Lower leg skin (tissue), 4 donors: ENCODE data around the gene DNER. TPM values are rescaled to one million over a fixed set of nuclear protein-coding genes. Genes with fewer than 3 reads are reported as not detected.

Experiments
- DNase-seq, 2 donors: peaks; one replicate each; pipeline ENCODE4 v3.0.0-alpha.2; 2019; ENCODE audit warnings: low spot score in 2 of 2
- H3K4me3 ChIP-seq: fragments of 200-600 bp; sonication (generic); 2 replicates; pipeline ENCODE4 v1.5.1; 2017; ENCODE audit warnings: mild to moderate bottlenecking, low read depth; ENCODE audit not compliant: poor library complexity, severe bottlenecking
- POLR2A ChIP-seq, 2 donors: fragments of 450-650 bp; IDR thresholded peaks; one replicate each; pipeline ENCODE4 v1.6.1; 2016 to 2017; ENCODE audit warnings: antibody characterized with exemption in 2 of 2, mild to moderate bottlenecking in 1 of 2, moderate library complexity in 1 of 2
- WGBS, 2 donors: methylation state at CpG; one replicate each; pipeline ENCODE4 v1.1.5; 2018; 5-methylcytosine and 5-hydroxymethylcytosine counted together
- intact Hi-C: fragments of 100-400 bp; cut with DNase I; formaldehyde crosslinking; loops from one replicate; pipeline ENCODE4 v1.15.0; 2023; ENCODE audit warnings: low total_unique reads
- total RNA-seq, 4 donors: library from RNA; depleted of rRNA; stranded (reverse); fragments of >200 nt; gene quantifications; one replicate each; pipeline ENCODE4 v1.1.0, GENCODE V29; 2016
- TF ChIP-seq, protein P1 (sequence below), 3 donors: fragments of 450-650 bp; IDR thresholded peaks; one replicate each; pipeline ENCODE4 v1.5.1; 2016; ENCODE audit warnings: antibody characterized with exemption in 3 of 3, mild to moderate bottlenecking in 3 of 3, moderate library complexity in 2 of 3

Gene DNER
- total RNA-seq, 4 donors from 2014 or later, result 2.8 to 20.1 (median 12.8) TPM

GRCh38 chr2:229642371-229642770, 72.0 kb downstream of the DNER start:
- no peak for TF ChIP-seq POLR2A (IDR thresholded peaks at IDR 0.05)
- TF ChIP-seq, protein P1, sequence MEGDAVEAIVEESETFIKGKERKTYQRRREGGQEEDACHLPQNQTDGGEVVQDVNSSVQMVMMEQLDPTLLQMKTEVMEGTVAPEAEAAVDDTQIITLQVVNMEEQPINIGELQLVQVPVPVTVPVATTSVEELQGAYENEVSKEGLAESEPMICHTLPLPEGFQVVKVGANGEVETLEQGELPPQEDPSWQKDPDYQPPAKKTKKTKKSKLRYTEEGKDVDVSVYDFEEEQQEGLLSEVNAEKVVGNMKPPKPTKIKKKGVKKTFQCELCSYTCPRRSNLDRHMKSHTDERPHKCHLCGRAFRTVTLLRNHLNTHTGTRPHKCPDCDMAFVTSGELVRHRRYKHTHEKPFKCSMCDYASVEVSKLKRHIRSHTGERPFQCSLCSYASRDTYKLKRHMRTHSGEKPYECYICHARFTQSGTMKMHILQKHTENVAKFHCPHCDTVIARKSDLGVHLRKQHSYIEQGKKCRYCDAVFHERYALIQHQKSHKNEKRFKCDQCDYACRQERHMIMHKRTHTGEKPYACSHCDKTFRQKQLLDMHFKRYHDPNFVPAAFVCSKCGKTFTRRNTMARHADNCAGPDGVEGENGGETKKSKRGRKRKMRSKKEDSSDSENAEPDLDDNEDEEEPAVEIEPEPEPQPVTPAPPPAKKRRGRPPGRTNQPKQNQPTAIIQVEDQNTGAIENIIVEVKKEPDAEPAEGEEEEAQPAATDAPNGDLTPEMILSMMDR (IDR thresholded peaks at IDR 0.05), result no peak
- no peak overlapping the region for H3K4me3 ChIP-seq
- intact Hi-C loops, result no loop called here
- WGBS, 2 donors, result 81 to 90% methylated on average over 3 of the region's 3 CpGs
- no peak for DNase-seq

DNA sequence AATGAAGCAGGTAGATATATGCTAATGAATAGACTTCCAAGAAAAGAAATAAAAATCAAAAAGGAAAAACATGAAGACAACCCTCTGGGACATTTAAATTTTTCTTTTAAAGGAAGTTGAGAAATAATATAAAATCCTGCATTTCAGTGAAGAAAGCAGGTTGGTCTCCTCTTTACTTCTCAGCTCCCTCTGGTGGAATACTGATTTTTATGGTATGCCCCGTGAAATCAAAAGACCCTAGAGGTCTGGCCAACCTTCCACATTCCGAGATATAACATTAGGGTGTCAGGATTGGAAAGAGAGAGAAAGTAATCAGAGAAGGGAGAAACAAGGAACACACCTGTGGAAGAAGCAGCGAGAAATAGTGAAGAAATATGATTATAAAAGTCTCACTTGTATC, 72.7 kb downstream of the DNER start:
- no peak for DNase-seq
- WGBS, 2 donors, result 57 to 63% methylated on average over 3 of the region's 3 CpGs
- no peak for TF ChIP-seq POLR2A (IDR thresholded peaks at IDR 0.05)
- TF ChIP-seq, protein P1 (IDR thresholded peaks at IDR 0.05), result no peak
- H3K4me3 ChIP-seq, result no peak overlapping the region
- intact Hi-C loops, result no loop called here

GRCh38 chr2:229640636-229641035, 73.7 kb downstream of the DNER start:
- TF ChIP-seq POLR2A (IDR thresholded peaks at IDR 0.05), result no peak
- TF ChIP-seq, protein P1 (IDR thresholded peaks at IDR 0.05), result no peak
- intact Hi-C loops, result no loop called here
- no peak for DNase-seq
- H3K4me3 ChIP-seq, result no peak overlapping the region
- 94 to 96% methylated on average over 4 of the region's 4 CpGs for WGBS, 2 donors

DNA sequence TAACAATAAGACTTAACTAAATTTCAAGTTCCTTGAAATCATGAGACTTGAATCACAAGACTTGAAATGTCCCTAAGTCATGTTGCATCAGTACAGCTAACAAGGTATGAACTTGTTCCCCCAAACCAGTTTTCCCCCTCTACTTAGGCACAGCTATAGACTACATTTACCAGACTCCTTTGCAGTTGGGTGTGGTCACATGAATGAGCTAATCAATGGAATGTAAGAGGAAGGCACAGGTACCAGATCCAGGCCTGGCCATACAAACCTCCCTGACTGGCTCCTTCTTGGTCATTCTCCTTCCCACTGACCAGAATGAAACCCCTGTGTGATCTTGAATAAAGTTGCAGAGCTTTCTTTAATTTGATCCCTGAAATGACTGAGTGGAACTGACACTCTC, 77.8 kb downstream of the DNER start:
- DNase-seq, result no peak
- intact Hi-C loops, result no loop called here
- H3K4me3 ChIP-seq, result no peak overlapping the region
- no peak for TF ChIP-seq POLR2A (IDR thresholded peaks at IDR 0.05)
- TF ChIP-seq, protein P1 (IDR thresholded peaks at IDR 0.05), result no peak

DNA sequence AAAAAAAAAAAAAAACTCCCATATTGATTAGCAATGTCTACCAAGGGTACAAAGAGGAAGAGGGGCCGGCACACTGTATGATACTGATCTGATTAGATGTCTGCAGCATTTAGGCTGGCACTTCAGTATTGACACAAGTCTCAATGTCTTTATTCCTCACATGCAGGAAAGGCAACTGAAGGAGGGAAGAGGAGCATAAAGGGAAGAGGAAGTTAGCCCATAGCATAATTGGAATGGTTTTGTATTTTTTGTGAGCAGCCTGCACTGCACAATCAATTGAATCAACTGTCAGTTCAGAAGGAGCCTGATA, 79.0 kb downstream of the DNER start:
- TF ChIP-seq, protein P1 (IDR thresholded peaks at IDR 0.05), result no peak
- DNase-seq, result no peak
- intact Hi-C loops, result no loop called here
- H3K4me3 ChIP-seq, result no peak overlapping the region
- 81 to 87% methylated on average over 1 of the region's 1 CpG for WGBS, 2 donors

- 49 to 57% methylated on average over 8 to 9 of the region's 9 CpGs for WGBS, 2 donors
- H3K4me3 ChIP-seq, result no peak overlapping the region
- intact Hi-C loops, result no loop called here
- no peak for DNase-seq
- TF ChIP-seq, protein P1 (IDR thresholded peaks at IDR 0.05), result no peak
- no peak for TF ChIP-seq POLR2A (IDR thresholded peaks at IDR 0.05)
Observed at GRCh38 chr2:229634601-229635370, 79.6 kb downstream of the DNER start.
